ENCODE results near the gene CPTP. TPM values are rescaled to one million over a fixed set of nuclear protein-coding genes. Genes with fewer than 3 reads are reported as not detected.

CPTP gene
- total RNA-seq, 1 experiment from 2014 or later, result 16.8 TPM

DNA sequence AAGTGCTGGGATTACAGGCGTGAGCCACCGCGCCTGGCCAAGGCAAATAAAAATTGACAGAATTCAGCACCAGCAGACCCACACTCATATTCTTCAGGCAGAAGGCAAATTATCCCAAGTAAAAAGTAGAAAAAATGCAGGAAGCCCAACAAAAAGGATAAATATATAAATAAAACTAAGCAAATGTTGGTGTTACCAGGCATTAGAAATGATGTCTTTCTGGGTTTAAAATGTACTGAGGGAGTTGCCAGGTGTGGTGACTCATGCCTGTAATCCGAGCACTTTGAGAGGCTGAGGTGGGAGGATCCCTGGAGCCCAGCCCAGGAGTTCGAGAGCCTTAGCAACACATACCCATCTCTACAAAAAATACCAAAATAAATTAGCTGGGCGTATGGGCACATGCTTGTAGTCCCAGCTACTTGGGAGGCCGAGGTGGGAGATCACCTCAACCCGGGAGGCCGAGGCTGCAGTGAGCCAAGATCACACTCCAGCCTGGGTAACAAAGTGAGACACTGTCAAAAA lies 6.4 kb upstream of the CPTP start:
- no peak overlapping the region for H3K27ac Mint-ChIP-seq (ENCODE audit: unreplicated experiment)
- Histone ChIP-seq H3K9me3 (no peaks in the 10 kb centered on the region), H3K4me3 (ENCODE audit: low read depth, low read length) (no peak overlapping the region), H3K36me3 (ENCODE audit: control insufficient read depth, insufficient read depth, low read length) (no peaks in the 10 kb centered on the region; the same call in 1 of the 2 replicates), H3K27me3 (replicated peaks; ENCODE audit: control insufficient read depth, insufficient read depth, low read length) (no peaks in the 10 kb centered on the region), H3K4me1 (no peaks in the 10 kb centered on the region)
- no TSS peak for BruUV-seq (replicated peaks)
- no peak overlapping the region for H3K4me3 Mint-ChIP-seq (ENCODE audit: unreplicated experiment)
- peaks cover 78% of the 10 kb centered on the region for H3K36me3 Mint-ChIP-seq (ENCODE audit: insufficient read depth, unreplicated experiment)
- ChIA-PET CTCF (no interaction called here), POLR2A (interaction anchor here (0.7 kb wide), 1 partner anchor 320 kb away, joined by 4 read pairs; no protein-coding TSS in a partner anchor)
- TF ChIP-seq, protein P1, sequence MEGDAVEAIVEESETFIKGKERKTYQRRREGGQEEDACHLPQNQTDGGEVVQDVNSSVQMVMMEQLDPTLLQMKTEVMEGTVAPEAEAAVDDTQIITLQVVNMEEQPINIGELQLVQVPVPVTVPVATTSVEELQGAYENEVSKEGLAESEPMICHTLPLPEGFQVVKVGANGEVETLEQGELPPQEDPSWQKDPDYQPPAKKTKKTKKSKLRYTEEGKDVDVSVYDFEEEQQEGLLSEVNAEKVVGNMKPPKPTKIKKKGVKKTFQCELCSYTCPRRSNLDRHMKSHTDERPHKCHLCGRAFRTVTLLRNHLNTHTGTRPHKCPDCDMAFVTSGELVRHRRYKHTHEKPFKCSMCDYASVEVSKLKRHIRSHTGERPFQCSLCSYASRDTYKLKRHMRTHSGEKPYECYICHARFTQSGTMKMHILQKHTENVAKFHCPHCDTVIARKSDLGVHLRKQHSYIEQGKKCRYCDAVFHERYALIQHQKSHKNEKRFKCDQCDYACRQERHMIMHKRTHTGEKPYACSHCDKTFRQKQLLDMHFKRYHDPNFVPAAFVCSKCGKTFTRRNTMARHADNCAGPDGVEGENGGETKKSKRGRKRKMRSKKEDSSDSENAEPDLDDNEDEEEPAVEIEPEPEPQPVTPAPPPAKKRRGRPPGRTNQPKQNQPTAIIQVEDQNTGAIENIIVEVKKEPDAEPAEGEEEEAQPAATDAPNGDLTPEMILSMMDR (IDR thresholded peaks at IDR 0.05; ENCODE audit: insufficient read depth in 1 of 2, low read depth in 1 of 2, low read length in 1 of 2, severe bottlenecking in 1 of 2, unreplicated experiment in 1 of 2), result no peak
- intact Hi-C loops (cut with micrococcal nuclease; ENCODE audit: unreplicated experiment), result no loop called here
- no peak for DNase-seq
- H3K9me3 Mint-ChIP-seq (ENCODE audit: unreplicated experiment), result no peaks in the 10 kb centered on the region
- peaks cover 6% of the 10 kb centered on the region for H3K4me1 Mint-ChIP-seq (ENCODE audit: low read depth, unreplicated experiment)
- H3K27me3 Mint-ChIP-seq (ENCODE audit: insufficient read depth, unreplicated experiment), result no peaks in the 10 kb centered on the region

DNA sequence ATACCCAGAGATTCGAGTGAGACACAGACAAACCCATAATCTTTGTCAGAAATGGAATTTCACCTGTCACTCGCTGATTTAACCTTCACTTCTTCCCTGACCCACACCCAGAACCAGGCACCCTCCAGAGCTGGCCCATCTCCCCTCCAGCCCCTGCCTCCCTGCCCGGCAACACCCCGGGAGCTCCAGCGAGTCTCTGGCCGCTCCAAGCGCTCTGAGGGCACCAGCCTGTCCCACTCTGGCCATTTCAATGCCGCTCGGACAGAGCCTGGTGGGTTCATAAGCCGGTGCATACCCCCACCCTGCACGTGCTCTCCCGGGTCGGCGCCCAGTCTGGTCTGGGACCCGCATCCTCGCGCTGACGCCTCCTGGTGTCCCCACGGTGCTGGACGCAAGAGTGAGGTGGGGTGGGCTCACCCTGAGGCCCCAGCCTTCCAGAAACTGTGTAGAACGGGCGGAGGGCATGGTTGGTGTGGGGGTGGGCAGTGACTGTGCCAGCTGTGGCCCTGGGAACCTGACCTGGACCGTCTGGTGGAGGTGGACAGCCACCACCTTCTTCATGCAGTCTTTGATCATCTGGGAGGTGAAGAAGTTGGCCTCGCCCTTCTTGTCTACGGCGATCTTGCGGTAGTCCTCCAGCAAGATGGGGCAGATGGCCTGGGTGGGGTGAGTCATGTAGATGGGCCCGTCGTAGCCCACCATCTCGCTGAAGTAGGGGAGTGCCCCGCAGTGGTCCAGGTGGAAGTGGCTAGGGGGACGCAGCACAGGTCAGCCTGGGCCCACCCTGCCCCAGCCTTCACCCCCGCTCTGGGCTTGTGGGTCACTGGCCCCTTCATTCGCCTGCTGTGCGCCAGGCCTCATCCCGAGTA lies 5.6 kb upstream of the CPTP start:
- CTCF ChIA-PET, result no interaction called here
- no peaks in the 10 kb centered on the region; the same call in 1 of the 2 replicates for H3K36me3 ChIP-seq (ENCODE audit: control insufficient read depth, insufficient read depth, low read length)

DNA sequence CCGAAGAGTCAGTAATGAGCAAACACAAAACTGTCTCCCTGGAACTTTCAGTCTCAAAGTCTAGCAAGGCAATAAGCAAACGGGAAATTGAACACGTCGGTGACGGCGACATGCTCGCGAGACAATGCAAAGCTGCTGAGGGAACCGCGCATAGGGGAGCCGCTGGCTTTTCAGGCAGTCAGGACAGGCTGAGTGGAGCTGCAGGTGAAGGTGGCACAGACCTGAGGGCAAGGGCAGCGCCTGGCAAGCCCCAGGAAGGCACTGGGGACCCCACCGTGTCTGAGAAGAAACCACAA lies 5.0 kb upstream of the CPTP start:
- no peak overlapping the region for H3K4me3 ChIP-seq (ENCODE audit: low read depth, low read length)
- CTCF ChIA-PET, result no interaction called here
- no peaks in the 10 kb centered on the region for H3K27me3 Mint-ChIP-seq (ENCODE audit: insufficient read depth, unreplicated experiment)
- no peaks in the 10 kb centered on the region for H3K9me3 ChIP-seq
- no TSS peak for BruUV-seq (replicated peaks)
- DNase-seq, result no peak
- peak overlapping the region; percentile 45 for H3K27ac Mint-ChIP-seq (ENCODE audit: unreplicated experiment)
- no peaks in the 10 kb centered on the region for H3K27me3 ChIP-seq (replicated peaks; ENCODE audit: control insufficient read depth, insufficient read depth, low read length)
- intact Hi-C loops (cut with micrococcal nuclease; ENCODE audit: unreplicated experiment), result no loop called here
- TF ChIP-seq, protein P1 (IDR thresholded peaks at IDR 0.05; ENCODE audit: insufficient read depth in 1 of 2, low read depth in 1 of 2, low read length in 1 of 2, severe bottlenecking in 1 of 2, unreplicated experiment in 1 of 2), result no peak
- H3K4me1 ChIP-seq, result no peaks in the 10 kb centered on the region
- no peak overlapping the region for H3K4me3 Mint-ChIP-seq (ENCODE audit: unreplicated experiment)
- no peaks in the 10 kb centered on the region for H3K9me3 Mint-ChIP-seq (ENCODE audit: unreplicated experiment)
- POLR2A ChIA-PET, result no interaction called here
- peaks cover 68% of the 10 kb centered on the region for H3K36me3 Mint-ChIP-seq (ENCODE audit: insufficient read depth, unreplicated experiment)
- H3K4me1 Mint-ChIP-seq (ENCODE audit: low read depth, unreplicated experiment), result peaks cover 13% of the 10 kb centered on the region
- no peaks in the 10 kb centered on the region; the same call in 1 of the 2 replicates for H3K36me3 ChIP-seq (ENCODE audit: control insufficient read depth, insufficient read depth, low read length)

More for the DNA sequence above, 5.6 kb upstream of the CPTP start:
- DNase-seq, result no peak
- Histone ChIP-seq H3K4me1 (no peaks in the 10 kb centered on the region), H3K9me3 (no peaks in the 10 kb centered on the region), H3K4me3 (ENCODE audit: low read depth, low read length) (no peak overlapping the region), H3K27me3 (replicated peaks; ENCODE audit: control insufficient read depth, insufficient read depth, low read length) (no peaks in the 10 kb centered on the region)
- Mint-ChIP-seq H3K4me3 (ENCODE audit: unreplicated experiment) (no peak overlapping the region), H3K4me1 (ENCODE audit: low read depth, unreplicated experiment) (peaks cover 13% of the 10 kb centered on the region), H3K9me3 (ENCODE audit: unreplicated experiment) (no peaks in the 10 kb centered on the region), H3K36me3 (ENCODE audit: insufficient read depth, unreplicated experiment) (peaks cover 70% of the 10 kb centered on the region), H3K27me3 (ENCODE audit: insufficient read depth, unreplicated experiment) (no peaks in the 10 kb centered on the region), H3K27ac (ENCODE audit: unreplicated experiment) (peak overlapping the region; percentile 45)
- POLR2A ChIA-PET, result no interaction called here
- TF ChIP-seq, protein P1 (IDR thresholded peaks at IDR 0.05; ENCODE audit: insufficient read depth in 1 of 2, low read depth in 1 of 2, low read length in 1 of 2, severe bottlenecking in 1 of 2, unreplicated experiment in 1 of 2), result no peak
- BruUV-seq (replicated peaks), result no TSS peak
- intact Hi-C loops (cut with micrococcal nuclease; ENCODE audit: unreplicated experiment), result no loop called here
